Measurements from ENCODE around the gene AVPR2. TPM values are rescaled to one million over a fixed set of nuclear protein-coding genes. Genes with fewer than 3 reads are reported as not detected.

AVPR2 gene
- total RNA-seq, 4 donors from 2014 or later = 2.1 to 9.3 (median 5.7) TPM

DNA sequence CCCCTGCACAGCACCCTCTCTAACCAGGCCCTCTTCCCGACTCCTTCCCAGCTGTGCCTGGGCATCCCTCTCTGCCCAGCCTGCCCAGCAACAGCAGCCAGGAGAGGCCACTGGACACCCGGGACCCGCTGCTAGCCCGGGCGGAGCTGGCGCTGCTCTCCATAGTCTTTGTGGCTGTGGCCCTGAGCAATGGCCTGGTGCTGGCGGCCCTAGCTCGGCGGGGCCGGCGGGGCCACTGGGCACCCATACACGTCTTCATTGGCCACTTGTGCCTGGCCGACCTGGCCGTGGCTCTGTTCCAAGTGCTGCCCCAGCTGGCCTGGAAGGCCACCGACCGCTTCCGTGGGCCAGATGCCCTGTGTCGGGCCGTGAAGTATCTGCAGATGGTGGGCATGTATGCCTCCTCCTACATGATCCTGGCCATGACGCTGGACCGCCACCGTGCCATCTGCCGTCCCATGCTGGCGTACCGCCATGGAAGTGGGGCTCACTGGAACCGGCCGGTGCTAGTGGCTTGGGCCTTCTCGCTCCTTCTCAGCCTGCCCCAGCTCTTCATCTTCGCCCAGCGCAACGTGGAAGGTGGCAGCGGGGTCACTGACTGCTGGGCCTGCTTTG, 1.1 kb downstream of the AVPR2 start:
- H3K4me3 ChIP-seq = peak overlapping the region in 1 of 4 donors; percentile 33
- H3K4me1 ChIP-seq = peaks cover 0 to 38% (median 5%) of the 10 kb centered on the region in 4 donors
- no peaks in the 10 kb centered on the region for H3K36me3 ChIP-seq
- WGBS, 2 donors = 83 to 90% methylated on average over 8 to 10 of the region's 32 CpGs
- DNase-seq (ENCODE audit: low spot score in 2 of 2) = no peak
- H3K9me3 ChIP-seq = no peaks in the 10 kb centered on the region
- H3K27me3 ChIP-seq = no peaks in the 10 kb centered on the region
- TF ChIP-seq, protein P1, sequence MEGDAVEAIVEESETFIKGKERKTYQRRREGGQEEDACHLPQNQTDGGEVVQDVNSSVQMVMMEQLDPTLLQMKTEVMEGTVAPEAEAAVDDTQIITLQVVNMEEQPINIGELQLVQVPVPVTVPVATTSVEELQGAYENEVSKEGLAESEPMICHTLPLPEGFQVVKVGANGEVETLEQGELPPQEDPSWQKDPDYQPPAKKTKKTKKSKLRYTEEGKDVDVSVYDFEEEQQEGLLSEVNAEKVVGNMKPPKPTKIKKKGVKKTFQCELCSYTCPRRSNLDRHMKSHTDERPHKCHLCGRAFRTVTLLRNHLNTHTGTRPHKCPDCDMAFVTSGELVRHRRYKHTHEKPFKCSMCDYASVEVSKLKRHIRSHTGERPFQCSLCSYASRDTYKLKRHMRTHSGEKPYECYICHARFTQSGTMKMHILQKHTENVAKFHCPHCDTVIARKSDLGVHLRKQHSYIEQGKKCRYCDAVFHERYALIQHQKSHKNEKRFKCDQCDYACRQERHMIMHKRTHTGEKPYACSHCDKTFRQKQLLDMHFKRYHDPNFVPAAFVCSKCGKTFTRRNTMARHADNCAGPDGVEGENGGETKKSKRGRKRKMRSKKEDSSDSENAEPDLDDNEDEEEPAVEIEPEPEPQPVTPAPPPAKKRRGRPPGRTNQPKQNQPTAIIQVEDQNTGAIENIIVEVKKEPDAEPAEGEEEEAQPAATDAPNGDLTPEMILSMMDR (IDR thresholded peaks at IDR 0.05) = no peak
- TF ChIP-seq POLR2A (IDR thresholded peaks at IDR 0.05) = no peak
- no peak for TF ChIP-seq EP300 (IDR thresholded peaks at IDR 0.05)
- H3K27ac ChIP-seq = no peak overlapping the region

DNA sequence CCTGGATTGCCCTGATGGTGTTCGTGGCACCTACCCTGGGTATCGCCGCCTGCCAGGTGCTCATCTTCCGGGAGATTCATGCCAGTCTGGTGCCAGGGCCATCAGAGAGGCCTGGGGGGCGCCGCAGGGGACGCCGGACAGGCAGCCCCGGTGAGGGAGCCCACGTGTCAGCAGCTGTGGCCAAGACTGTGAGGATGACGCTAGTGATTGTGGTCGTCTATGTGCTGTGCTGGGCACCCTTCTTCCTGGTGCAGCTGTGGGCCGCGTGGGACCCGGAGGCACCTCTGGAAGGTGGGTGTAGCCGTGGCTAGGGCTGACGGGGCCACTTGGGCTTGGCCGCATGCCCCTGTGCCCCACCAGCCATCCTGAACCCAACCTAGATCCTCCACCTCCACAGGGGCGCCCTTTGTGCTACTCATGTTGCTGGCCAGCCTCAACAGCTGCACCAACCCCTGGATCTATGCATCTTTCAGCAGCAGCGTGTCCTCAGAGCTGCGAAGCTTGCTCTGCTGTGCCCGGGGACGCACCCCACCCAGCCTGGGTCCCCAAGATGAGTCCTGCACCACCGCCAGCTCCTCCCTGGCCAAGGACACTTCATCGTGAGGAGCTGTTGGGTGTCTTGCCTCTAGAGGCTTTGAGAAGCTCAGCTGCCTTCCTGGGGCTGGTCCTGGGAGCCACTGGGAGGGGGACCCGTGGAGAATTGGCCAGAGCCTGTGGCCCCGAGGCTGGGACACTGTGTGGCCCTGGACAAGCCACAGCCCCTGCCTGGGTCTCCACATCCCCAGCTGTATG, 1.8 kb downstream of the AVPR2 start:
- no peaks in the 10 kb centered on the region for H3K9me3 ChIP-seq
- no peak overlapping the region for H3K27ac ChIP-seq
- H3K4me3 ChIP-seq = no peak overlapping the region
- H3K27me3 ChIP-seq = no peaks in the 10 kb centered on the region
- H3K36me3 ChIP-seq = no peaks in the 10 kb centered on the region
- H3K4me1 ChIP-seq = peaks cover 0 to 31% (median 2%) of the 10 kb centered on the region in 4 donors
- TF ChIP-seq, protein P1 (IDR thresholded peaks at IDR 0.05) = no peak
- no peak for TF ChIP-seq POLR2A (IDR thresholded peaks at IDR 0.05)
- TF ChIP-seq EP300 (IDR thresholded peaks at IDR 0.05) = no peak
- WGBS, 2 donors = 77 to 90% methylated on average over 2 to 17 of the region's 27 CpGs
- DNase-seq (ENCODE audit: low spot score in 2 of 2) = no peak

DNA sequence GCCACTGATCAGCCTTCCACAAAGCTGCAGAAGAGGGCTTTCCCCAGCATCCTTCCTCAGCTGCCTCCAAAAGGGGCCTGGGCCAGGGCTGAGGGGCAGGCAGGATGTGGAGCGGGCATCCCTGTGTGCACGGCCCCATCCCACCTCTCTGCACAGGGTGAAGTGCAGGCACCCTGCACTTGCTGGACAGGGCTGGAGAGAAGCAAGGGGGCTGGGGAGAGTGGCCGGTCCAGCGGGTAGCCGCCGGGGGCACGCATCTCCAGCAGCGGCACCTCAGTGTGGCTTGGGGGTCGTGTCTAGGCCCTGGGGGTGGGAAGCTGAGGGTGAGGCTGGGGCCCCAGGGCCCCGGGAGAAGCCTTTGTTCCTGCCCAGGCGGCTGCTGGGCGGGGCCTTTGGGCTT, 3.0 kb downstream of the AVPR2 start:
- Histone ChIP-seq H3K27me3 (no peaks in the 10 kb centered on the region), H3K4me1 (peaks cover 0 to 21% (median 2%) of the 10 kb centered on the region in 4 donors), H3K36me3 (no peaks in the 10 kb centered on the region), H3K4me3 (no peak overlapping the region), H3K9me3 (no peaks in the 10 kb centered on the region), H3K27ac (no peak overlapping the region)
- TF ChIP-seq, protein P1 (IDR thresholded peaks at IDR 0.05) = no peak
- TF ChIP-seq EP300 (IDR thresholded peaks at IDR 0.05) (no peak), POLR2A (IDR thresholded peaks at IDR 0.05) (no peak)
- no peak for DNase-seq (ENCODE audit: low spot score in 2 of 2)
- WGBS, 2 donors = 81% methylated on average over 10 of the region's 12 CpGs; no CpG with 5 or more reads in 1 of the 2 donors

DNA sequence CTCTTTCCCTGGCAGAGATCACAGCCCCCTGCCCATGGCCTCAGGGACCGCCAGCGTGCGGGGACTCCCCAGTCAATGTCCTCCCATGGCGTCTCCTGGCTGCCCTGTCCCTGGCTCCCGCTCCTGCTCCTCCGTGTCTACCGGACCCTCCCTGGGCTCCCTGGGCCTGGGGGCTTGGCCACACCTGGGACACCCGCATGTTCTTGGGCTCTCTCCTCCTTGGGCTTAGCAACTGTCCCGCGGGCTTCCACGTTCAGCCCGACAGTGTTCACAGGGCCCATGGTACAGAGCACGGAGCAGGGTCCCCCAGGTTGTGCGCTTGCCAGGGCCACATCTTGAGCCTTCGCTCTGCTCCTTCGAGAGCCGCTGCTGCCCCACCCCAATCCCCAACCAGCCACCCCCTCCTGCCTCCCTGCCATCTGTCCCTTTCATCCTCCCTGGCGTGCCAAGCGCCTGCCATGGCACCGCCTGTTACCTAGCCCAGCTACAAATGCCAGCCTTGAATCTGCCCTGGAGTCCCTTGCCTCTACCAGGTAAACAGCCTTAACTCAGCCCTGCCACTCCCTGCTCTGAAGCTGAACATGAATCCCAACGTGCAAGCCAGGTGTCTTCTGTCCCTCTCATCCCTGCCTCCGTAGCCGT, 3.9 kb downstream of the AVPR2 start:
- Histone ChIP-seq H3K4me3 (no peak overlapping the region), H3K9me3 (no peaks in the 10 kb centered on the region), H3K36me3 (no peaks in the 10 kb centered on the region), H3K27ac (no peak overlapping the region), H3K27me3 (no peaks in the 10 kb centered on the region), H3K4me1 (peaks cover 0 to 12% (median 2%) of the 10 kb centered on the region in 4 donors)
- 91 to 94% methylated on average over 13 to 23 of the region's 23 CpGs for WGBS, 2 donors
- DNase-seq (ENCODE audit: low spot score in 2 of 2) = no peak
- TF ChIP-seq, protein P1 (IDR thresholded peaks at IDR 0.05) = no peak
- TF ChIP-seq POLR2A (IDR thresholded peaks at IDR 0.05) (no peak), EP300 (IDR thresholded peaks at IDR 0.05) (no peak)
